HG03460 (cell line): Measurements from ENCODE around the gene C12orf76.
"Not testable (repeated sequence)": the region's sequence is repeated elsewhere in the genome, so short reads cannot be mapped to it uniquely, and the experiment has no call there.

Source experiments
- ATAC-seq: cut with Tn5 transposase; IDR thresholded peaks from one replicate; pipeline ENCODE4 v1.9.1; 2021; ENCODE audit not compliant: unreplicated experiment

Gene C12orf76

DNA sequence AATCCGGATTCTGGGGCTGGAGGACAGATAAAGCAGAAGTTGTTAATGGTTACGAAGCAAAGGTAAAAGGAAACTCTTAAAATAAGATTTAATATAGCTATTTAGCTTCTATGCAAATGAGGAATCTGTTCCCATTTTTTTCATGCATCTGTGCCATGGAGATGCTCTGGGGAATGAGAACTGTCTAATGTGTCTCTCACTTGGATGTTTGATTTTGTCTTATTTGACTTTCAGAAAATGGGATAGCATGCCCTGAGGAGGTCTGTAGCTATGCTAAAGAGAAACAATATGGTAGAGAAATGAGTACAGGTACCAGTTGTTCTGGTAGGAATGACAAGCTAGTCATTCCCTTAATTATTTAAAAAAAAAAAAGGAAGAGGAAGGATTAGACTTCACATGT, 24.3 kb downstream of the C12orf76 start:
- no peak for ATAC-seq

DNA sequence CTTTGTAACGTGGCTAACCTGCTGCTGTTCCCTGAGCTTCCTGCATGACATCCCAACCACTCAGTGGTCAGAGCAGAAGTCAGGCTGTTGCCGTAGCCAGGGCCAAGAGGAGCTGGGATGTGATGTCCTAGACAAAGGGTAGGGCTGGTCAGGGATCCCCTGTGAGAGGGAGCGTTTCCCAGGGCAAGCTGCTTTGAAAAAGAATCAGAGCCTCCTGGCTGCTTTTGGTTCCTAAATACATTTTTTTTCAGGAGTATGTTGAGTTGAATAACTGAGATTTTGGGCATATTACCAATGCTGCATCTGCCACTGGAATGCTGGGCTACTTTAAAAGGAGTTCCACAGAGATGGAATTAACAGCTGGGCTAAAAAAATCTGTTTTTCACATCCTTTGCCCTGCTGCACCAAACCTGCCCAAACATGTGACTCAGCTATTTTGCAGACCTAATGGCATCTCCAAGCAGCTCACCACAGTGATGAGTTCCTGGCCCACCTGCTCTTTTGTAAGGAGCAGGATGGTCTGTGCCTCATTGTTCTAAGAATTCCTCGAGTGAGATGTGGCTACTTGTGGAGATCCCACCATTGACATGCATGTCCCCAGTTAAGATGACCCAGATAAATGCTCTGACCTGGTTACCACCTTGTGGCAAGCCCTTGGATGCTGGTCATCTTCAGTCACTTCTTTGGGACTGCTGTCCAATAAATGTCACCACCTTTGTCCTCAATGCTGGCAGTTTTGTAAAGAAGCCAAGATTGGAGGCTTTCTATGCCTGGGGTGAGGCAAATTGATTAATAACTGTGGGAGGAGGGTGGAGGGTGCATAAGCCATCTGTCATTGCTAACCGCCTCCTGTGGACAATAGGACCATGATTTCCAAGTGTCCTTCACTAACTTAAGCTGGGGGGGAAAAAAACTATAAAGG, 25.0 kb downstream of the C12orf76 start:
- ATAC-seq: no peak

DNA sequence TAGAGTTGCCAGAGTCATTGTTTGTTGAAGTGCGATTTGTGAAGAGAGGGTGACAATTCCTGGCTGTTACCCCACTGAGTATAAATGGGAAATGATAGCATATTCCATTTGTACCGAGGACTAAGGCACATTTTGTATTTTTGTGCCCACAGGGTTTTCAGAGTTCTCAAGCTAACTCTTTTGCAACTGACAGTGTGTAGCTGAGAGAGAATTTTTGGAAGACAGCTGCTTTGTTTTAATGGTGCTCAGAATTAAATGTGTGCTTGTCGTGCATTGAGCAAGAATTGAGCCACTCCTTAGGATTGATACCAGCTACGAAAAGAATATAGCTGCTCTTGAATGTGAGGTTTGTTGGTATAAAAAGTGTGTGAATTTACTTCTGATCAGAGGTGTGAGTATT, 27.4 kb downstream of the C12orf76 start:
- no peak for ATAC-seq

DNA sequence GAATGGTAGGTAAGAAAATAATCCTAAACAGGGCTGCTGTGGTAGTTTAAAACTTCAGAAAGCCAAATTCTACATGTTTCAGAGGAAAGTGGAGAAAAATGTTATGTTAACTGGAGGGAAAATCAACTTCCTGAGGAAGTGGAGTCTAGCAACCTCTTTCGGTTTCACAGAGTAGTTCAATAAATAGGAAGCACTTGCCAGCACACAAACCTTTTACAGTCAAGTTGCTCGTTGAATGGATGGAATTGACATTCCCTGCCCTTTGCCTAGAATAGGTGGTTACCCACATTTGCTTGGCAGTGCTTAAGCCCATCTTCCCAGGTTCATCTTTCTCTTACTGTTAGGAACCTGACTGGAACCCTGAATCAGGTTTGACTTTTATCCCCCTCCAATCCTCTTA, 33.2 kb downstream of the C12orf76 start:
- ATAC-seq: no peak

DNA sequence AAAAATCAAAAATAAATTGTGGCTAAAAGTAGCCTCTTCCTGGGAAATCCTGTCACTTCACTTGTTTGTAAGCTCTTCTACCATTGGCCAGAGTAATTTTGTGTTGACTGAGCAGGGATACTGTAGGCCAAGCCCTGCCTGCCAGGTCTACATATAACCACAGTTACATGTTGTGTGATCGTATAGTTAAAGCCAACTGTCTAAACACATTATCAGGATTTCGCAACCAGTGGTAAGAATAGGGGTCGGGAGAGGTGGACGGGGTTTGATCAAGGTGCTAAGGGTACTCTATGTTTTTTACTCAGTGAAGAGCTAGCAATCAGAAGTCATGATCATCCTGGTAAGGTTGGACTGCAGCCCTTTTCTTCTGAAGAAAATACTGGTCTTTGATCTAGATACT, 35.7 kb downstream of the C12orf76 start:
- no peak for ATAC-seq

DNA sequence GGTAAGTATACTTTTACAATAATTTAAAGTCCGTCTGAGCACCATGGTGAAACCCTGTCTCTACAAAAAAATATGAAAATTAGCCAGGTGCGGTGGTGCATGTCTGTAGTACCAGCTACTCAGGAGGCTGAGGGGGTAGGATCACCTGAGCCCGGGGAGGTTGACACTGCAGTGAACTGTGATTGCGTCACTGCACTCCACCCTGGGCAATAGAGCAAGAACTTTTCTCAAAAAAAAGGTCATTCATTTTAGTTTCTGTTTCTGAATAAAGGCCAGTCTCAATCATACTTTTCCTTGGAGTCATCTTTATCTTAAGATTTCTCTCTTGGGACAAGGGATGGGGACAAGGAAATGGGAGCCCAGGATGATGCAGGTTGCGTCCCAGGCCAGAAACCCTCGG, 36.2 kb downstream of the C12orf76 start:
- peak; percentile 73 for ATAC-seq

DNA sequence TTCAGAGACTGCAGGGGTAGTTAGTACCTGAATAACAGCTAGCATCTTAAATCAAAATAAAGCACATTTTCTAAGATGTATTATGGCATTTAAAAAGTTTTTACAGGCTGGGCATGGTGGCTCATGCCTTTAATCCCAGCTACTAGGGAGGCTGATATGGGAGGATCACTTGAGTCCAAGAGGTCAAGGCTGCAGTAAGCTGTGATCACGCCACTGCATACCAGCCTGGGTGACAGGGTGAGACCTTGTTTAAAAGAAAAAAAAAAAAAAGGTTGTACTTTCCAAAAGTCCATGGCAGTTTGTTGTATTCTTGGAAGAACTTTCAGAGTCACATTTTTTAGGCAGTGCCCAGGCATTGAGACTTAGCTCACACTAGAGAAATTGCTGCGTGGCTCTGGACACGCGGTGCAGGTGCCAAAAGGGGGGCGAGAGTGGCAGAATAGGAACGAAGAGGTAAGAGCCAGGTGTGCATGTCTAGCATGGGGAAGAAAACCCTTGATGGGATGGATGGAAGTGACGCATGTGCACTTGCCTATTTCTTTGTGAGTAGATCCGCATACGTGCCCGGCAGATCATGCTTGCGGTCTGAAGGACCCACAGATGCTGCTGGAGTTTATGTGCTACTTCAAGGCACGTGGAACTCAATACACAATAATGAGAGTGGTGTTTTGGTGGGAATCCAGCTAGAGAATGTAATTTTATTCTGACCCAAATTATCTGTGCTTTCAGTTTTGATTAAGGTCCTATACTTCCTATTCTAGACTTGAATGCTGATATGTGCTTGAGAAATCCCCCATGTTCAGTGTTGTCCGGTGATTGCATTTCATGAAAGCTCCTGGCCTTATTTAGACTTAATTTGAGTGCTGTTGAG, 37.2 kb downstream of the C12orf76 start:
- ATAC-seq: peak; percentile 42

DNA sequence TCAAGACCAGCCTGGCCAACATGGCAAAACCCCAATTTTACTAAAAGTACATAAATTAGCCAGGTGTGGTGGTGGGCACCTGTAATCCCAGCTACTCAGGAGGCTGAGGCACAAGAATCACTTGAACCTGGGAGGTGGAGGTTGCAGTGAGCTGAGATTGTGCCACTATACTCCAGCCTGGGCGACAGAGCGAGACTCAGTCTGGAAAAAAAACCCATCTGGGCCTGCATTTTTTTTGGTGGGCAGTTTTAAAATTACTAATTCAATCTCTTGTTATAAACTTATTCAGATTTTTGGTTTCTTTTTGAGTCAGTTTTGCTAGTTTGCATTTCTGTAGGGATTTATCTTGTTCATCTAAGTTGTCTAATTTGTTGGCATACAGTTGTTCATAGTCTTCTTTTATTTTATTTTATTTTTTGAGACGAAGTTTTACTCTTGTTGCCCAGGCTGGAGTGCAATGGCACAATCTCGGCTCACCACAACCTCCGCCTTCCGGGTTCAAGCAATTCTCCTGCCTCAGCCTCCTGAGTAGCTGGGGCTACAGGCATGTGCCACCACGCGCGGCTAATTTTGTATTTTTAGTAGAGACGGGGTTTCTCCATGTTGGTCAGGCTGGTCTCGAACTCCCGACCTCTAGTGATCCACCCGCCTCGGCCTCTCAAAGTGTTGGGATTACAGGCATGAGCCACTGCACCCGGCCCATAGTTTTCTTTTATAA, 39.5 kb downstream of the C12orf76 start:
- not testable (repeated sequence) for ATAC-seq

DNA sequence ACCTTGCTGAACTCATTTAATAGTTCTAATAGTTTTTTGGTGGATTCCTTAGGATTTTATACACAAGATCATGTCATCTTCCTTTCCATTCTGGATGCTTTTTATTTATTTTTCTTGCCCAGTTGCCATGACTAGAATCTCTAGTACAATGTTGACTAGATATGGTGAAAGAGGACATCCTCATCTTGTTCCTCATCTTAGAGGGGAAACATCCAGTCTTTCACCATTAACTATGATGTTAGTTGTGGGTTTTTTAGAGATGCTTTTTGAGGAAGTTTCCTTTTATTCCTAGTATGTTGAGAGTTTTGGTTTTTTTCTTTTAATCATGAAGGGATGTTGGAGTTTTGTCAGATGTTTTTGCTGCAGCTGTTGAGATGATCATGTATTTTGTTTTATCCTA, 40.4 kb downstream of the C12orf76 start:
- no peak for ATAC-seq

DNA sequence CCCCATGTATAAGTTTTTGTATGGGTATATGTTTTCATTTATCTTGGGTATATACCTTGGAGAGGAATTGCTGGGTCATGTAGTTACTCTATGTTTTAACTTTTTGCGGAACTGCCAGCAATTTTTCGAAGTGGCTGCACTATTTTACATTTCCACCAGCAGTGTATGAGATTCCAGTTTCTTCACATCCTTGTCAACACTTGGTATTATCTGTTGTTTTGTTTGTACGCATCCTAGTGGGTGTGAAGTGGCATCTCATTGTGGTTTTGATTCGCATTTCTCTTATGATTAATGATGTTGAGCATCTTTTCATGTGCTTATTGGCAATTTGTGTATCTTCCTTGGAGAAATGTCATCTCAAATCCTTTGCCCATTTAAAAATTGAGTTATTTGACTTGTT, 42.2 kb downstream of the C12orf76 start:
- no peak for ATAC-seq

DNA sequence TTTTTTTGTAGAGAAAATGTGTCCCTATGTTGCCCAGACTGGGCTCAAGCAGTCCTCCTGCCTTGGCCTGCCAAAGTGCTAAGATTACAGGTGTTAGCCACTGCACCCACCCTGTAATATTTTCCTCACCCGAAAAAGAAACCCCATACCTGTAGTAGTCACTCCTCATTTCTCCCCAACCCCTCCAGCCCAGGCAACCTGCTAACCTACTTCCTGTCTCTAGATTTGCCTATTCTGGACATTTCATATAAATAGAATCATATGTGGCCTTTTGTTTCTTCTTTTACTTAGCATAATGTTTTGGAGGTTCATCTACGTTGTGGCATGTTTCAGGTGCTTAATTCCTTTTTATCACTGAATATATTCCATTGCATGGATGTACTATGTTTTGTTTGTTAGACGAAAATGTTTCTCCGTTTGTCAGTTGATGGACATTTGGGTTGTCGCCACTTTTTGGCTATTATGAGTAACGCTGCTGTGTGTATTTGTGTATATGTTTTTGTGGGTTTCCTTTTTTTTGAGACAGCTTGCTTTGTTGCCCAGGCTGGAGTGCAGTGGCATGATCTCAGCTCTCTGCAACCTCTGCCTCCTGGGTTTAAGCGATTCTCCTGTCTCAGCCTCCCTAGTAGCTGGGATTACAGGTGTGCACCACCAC, 42.9 kb downstream of the C12orf76 start:
- ATAC-seq: peak; percentile 69

DNA sequence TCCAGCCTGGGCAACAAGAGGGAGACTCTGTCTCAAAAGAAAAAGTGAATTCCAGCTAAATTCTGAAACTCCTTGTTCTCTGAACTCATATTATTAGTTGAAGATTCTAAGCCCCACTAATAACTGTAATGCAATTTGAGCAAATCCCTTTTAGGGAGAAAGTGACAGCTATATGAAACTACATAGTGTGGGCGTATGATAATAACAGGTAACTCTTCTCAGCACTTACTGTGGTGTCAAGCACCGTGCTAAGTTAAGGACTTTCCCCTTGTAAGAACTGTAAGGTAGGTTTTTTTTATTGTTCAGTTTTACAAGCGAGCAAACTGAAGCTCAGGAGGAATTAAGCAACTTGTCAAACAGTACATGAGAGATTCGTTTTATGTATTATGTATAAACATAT, 43.7 kb downstream of the C12orf76 start:
- no peak for ATAC-seq

DNA sequence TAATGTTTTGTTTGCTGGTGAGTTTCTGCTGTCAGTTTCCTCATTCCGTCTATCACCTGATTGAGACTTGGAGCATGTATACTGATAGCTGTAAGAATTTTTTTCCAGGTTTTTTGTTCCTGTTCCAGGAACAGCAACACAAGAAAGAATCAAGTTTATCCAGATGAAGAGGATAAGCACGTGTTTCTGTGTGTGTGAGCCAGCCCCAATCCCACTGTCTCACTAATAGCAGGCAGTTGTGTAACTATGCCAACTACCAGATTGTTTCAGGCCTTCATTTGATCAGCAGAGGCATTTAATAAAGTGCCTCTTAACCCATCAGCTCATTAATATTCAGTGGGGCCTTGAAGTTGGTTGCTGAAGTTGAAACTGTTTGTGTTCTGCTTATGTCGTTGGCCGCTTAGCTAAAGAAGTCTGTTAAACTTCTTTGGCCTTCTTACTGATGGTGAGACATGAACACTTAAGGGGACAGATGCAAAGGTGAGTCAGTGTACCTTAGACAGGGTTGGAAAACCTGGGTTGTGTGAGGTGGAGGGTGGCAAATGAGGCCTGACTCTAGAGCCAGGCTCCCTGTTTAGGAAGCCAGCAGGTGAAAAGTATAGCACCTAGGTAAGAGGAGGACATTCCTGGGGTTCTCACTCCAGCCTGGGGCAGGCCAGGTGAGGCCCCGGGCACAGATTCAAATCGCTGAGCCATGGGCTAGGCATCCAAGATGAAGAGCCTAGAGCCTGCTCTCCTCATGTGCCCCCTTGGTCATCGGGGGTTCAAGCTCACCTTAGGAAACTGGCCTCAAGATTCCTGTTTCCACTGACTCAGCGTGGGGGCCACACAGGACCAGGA, 45.4 kb downstream of the C12orf76 start:
- ATAC-seq: no peak

DNA sequence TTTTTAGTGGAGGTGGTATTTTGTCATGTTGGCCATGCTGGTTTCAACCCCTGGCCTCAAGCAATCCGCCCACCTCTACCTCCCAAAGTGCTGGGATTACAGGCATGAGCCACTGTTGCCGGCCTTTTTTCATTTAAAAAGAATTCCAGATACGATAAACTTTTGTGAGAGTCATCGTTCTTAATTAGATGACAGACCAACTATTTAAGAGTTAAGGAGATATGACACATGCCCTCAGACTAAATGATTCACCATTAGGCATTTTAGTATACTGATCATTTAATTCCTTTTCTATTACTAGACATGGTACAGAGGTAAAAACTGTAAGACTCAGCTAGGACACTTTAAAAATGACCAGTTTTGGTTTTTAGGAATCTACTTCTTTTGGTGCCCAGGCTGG, 46.7 kb downstream of the C12orf76 start:
- ATAC-seq: no peak

DNA sequence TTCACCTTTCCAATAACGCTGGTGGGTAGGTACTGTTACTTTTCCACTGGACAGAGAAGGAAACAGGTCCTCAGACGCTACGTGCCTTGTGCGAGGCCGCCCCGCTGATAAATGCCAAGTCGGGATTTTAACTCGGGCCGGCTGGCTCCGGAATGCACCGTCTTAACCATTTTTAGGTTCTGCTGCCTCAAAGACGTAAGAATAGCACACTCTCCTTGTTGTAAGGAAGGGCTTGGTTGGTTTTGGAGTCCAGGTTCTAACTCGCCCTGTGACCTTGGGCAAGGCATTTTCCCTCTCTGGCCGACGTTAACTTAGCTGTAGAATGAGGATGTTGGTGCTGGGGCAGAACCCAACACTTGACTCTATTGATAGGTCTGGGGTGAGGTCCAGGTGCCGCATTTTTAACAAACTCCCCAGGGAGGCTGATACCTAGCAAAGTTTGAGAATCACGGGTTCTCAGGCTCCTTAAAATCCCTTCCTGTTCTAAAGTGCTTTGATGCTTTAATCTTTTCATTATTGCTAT, 48.3 kb downstream of the C12orf76 start:
- no peak for ATAC-seq

DNA sequence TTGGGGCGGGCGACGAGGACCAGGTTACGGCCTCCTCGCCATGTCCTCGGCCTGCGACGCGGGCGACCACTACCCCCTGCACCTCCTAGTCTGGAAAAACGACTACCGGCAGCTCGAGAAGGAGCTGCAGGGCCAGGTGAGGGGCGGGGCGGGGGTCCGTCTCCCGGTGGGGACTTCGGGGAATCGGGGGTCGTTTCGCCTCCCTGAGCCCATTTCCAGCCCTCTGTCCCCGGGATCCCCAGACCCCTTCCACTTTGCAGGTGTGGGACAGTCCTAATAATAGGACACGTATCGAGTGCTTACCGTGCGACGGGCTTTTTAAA, 48.7 kb downstream of the C12orf76 start:
- no peak for ATAC-seq

DNA sequence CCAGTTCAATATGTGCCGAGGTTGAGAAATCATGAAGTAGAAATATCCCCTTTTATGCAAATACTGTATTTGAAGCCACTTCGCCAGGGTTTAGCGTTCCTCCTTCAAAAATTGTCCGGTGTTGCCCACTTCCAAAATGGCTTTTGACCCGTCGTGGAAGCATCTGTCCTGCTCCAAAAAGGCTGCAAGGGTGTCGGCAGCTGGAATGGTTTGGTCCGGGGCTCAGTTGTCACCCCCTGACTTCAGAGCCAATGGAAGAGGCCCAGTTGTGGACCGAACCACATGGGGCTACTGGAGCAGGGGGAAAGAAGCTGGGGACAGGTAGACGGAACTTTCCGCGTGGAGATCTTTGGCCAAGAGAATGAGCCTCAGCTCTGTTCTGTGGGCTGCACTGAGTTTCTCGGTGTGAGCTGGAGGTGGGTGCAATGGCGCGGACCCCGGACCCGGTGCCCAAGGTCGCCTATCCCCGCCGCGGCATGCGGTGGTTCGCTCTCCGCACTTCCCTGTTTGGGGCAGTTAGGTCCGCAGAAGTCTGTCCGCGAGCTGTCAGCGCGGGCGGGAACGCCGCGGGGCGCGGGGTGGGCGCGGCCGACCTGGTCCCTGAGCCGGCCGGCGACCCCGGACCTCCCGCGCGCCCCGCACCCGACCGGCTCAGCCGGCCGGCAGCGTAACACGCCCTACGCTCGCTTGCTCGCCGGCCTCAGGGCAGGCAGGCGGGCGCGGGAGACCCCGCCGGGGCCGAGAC, 49.2 kb downstream of the C12orf76 start, which contains the start of gene ANKRD13A:
Gene ANKRD13A (plus strand): TSS at position 527 of the 745 bp plus-strand sequence. CDS start 259 bp downstream, outside the sequence.
- ATAC-seq: peak; percentile 48

DNA sequence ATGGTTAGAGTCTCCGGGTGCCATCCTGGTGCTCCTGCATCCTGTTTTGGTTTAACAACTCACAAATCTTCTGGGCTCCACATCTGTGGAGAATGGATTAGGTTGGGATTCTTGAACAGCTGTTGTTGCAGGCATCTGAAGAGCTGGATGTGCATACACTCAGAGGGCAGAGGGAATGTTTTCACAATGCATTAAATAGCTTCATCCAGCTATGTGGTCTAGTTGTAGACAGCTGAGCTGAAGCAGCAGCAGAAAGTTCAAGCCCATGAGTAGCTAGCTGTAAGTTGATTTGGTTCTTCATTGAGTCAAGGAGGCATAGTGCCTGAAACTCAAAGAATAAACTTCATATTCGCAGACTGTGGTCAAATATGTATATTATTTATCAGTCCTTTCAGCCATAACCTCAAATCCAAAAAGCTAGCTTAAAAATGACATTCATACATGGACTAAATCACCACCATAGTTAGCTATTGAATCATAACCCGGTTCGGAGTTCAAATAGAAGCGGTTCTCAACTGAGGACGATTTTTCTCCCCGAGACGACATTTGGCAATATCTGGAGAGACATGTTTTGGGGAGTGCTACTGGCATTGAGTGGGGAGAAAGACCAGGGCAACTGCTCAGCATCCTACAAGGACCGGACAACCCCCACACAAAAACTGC, 50.0 kb downstream of the C12orf76 start:
- ATAC-seq: no peak
